ENCODE results near the gene SNX14.
"Not testable (repeated sequence)": the region's sequence is repeated elsewhere in the genome, so short reads cannot be mapped to it uniquely, and the experiment has no call there.

SNX14 gene

DNA sequence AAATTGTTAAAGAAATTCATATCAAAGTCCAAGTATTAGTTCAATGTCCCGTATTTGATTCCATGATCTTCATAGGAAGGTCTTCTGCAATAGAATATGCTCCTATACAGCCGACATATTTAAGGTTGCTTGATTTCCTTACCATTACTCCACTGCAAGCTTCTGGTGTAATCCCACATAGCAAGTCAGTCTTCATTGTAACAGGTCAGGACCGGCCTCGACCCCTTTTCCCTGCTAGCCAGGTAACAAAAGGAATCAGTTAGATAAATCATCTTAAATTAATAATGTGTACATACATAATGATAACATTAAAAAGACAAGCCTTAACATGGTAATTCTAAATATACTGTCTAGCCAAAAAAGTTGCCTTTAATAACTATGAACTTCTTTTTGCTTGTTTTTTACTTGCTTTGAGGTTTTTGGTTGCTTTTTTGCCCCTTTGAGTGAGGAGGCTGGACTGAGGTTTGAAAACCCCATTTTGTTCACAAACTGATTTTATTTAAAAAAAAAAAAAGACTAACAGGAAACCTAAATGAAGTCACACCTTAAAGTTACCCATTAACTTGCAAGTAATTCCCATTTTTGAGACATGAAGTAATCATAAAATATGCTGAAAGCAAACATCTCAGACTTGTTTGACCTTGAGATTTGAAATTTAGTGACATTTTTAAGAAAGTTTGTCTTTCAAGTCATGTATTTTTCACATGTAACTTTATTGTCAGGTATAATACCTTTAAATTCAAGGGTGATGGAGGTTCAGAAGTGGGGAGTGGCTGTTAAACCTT is 19.2 kb upstream of the SNX14 start:
- Histone ChIP-seq H3K9me3 (ENCODE audit: control insufficient read depth, low read length) (no peaks in the 10 kb centered on the region), H3K9ac (ENCODE audit: low read length) (no peak overlapping the region), H3K27me3 (ENCODE audit: control insufficient read depth, insufficient read depth, low read length) (no peaks in the 10 kb centered on the region), H3K36me3 (ENCODE audit: control insufficient read depth, insufficient read depth, low read length) (peaks cover 4% of the 10 kb centered on the region), H3K4me3 (ENCODE audit: low read length) (no peak overlapping the region), H3K4me1 (ENCODE audit: control insufficient read depth, insufficient read depth, low read length) (no peaks in the 10 kb centered on the region)

DNA sequence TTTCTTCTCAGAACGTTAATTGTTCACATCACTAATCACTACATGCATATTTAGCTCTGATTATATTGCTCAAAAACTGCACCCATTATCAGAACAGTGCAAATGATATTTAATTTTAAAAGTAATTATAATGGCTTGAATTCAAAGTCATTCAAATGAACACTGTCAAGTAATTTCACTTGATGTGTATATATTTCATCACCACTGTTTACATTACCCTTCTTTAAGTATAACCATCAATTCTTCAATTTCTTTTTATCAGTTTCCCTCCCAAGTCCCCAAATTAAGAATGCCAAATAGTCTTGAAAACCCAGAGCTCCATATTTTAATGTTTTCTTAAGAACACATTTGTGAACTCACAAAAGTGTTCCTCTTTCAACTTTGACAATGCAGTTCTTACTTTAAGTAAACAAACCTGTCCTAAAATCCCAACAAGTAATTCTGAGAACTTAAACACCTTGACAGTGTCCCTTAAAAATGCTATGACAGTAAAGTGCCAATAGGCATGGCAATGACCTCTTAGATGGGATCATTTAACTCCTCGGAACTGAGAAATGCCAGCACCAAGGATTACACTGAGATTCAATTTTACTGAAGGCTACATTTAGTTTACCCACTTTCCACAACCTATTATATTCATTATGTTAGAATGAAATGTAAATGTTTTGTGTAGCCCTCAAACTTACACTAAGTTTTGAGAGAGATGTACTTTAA is 16.7 kb upstream of the SNX14 start:
- Histone ChIP-seq H3K4me1 (ENCODE audit: control insufficient read depth, insufficient read depth, low read length) (no peaks in the 10 kb centered on the region), H3K9ac (ENCODE audit: low read length) (no peak overlapping the region), H3K9me3 (ENCODE audit: control insufficient read depth, low read length) (no peaks in the 10 kb centered on the region), H3K36me3 (ENCODE audit: control insufficient read depth, insufficient read depth, low read length) (no peaks in the 10 kb centered on the region), H3K4me3 (ENCODE audit: low read length) (no peak overlapping the region), H3K27me3 (ENCODE audit: control insufficient read depth, insufficient read depth, low read length) (no peaks in the 10 kb centered on the region)

DNA sequence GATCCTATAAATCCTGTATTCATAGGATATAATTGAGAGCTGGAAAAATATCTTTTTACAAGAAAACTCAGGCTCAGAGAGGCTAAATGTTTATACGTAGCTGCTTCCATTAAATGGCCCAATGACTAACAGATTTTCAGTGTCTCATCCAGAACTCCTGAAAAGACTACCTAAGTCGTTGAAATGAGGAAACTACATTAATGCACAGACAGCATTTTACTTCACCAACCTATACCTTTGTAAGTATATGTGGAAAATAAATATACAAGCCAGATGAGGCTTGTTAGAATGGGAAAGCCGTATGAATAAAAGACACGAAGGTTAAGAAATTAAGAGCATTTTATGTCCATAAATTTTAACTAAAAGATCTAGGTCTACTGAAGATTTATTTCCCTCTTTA is 8.4 kb upstream of the SNX14 start:
- no peak overlapping the region for H3K4me3 ChIP-seq (ENCODE audit: low read length)
- no peaks in the 10 kb centered on the region for H3K9me3 ChIP-seq (ENCODE audit: control insufficient read depth, low read length)
- no peaks in the 10 kb centered on the region for H3K36me3 ChIP-seq (ENCODE audit: control insufficient read depth, insufficient read depth, low read length)
- no peak overlapping the region for H3K9ac ChIP-seq (ENCODE audit: low read length)
- H3K4me1 ChIP-seq (ENCODE audit: control insufficient read depth, insufficient read depth, low read length), result no peaks in the 10 kb centered on the region
- no peaks in the 10 kb centered on the region for H3K27me3 ChIP-seq (ENCODE audit: control insufficient read depth, insufficient read depth, low read length)

DNA sequence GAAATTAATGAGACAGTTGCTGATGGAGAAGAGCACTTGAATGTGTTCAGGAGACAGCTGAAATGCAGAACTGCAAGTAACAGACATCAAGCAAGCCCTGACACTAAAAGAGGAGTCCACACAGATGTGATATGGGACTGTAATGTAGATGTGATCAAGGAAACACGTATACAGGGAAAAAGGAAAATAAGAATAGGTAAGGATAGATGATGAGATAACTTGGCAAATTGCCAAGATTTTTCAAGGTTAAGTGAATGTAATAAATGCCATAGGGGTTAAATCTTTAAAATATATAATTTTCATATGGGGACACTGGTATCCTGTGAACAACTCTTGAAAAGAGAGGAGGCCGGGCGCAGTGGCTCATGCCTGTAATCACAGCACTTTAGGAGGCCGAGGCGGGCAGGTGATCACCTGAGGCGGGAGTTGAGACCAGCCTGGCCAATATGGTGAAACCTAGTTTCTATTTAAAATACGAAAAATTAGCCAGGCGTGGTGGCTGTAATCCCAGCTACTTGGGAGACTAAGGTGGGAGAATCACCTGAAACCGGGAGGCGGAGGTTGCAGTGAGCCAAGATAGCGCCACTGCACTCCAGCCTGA is 7.2 kb upstream of the SNX14 start:
- Histone ChIP-seq H3K9ac (ENCODE audit: low read length) (no peak overlapping the region), H3K4me3 (ENCODE audit: low read length) (no peak overlapping the region), H3K36me3 (ENCODE audit: control insufficient read depth, insufficient read depth, low read length) (no peaks in the 10 kb centered on the region), H3K4me1 (ENCODE audit: control insufficient read depth, insufficient read depth, low read length) (no peaks in the 10 kb centered on the region), H3K27me3 (ENCODE audit: control insufficient read depth, insufficient read depth, low read length) (no peaks in the 10 kb centered on the region), H3K9me3 (ENCODE audit: control insufficient read depth, low read length) (no peaks in the 10 kb centered on the region)

DNA sequence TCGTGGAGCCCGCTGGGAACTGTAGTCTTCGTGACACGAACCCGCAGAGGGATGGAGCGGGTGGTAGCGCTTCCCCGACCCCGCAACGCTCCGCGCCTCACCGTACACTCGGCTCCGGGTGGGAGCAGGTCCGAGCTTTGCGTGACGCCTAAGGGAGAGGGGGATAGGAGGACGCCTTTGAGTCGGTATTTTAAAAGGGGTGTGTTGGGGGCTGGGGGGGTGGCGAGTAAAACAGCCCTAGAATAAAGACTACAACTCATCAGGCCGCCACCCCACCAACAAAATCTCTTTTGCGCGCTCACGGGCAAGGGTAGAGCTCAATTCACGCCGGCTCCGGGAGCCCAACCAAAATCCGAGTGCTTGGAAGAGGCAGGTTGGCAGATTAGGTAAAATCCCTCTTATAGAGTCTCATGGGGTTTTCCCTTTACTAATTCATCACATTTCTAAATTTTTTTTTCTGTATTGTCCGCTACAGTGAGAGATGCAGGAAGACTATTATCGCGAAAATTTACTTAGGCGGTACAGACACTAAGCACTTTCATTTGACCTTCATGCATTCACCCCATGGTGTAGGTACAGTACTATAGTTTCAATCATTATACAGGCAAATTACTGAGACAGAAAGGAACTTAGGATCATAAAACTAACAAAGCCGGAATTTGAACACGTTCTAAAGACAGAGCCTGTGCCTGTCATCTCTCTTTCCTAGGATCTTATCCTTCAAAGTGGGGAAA is 706 bp upstream of the SNX14 start:
- peaks cover 9% of the 10 kb centered on the region for H3K4me1 ChIP-seq (ENCODE audit: control insufficient read depth, insufficient read depth, low read length)
- H3K4me3 ChIP-seq (ENCODE audit: low read length), result peak overlapping the region; percentile 89
- H3K9ac ChIP-seq (ENCODE audit: low read length), result peak overlapping the region; percentile 96
- H3K9me3 ChIP-seq (ENCODE audit: control insufficient read depth, low read length), result no peaks in the 10 kb centered on the region
- H3K27me3 ChIP-seq (ENCODE audit: control insufficient read depth, insufficient read depth, low read length), result no peaks in the 10 kb centered on the region
- no peaks in the 10 kb centered on the region for H3K36me3 ChIP-seq (ENCODE audit: control insufficient read depth, insufficient read depth, low read length)

DNA sequence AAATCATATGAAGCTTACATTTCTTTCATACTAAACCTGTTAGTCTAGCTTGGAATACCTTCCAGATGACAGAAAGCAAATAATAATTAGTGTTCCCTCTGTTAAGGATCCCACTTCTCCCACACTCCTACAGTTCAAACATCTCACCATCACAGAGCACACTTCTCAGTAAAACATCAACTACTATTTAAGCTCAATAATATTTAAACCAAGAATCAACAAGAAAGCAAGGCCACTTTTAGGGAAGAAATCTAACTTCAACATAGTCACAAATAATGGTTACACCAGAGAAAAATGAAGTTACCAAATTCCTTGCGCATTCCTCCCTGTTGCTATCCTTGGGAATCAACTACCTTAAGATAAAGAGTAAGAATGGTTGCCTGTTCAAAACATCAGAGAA is 1.6 kb downstream of the SNX14 start:
- H3K4me1 ChIP-seq (ENCODE audit: control insufficient read depth, insufficient read depth, low read length), result peaks cover 10% of the 10 kb centered on the region
- H3K36me3 ChIP-seq (ENCODE audit: control insufficient read depth, insufficient read depth, low read length), result no peaks in the 10 kb centered on the region
- peak overlapping the region; percentile 6 for H3K4me3 ChIP-seq (ENCODE audit: low read length)
- H3K9ac ChIP-seq (ENCODE audit: low read length), result no peak overlapping the region
- no peaks in the 10 kb centered on the region for H3K27me3 ChIP-seq (ENCODE audit: control insufficient read depth, insufficient read depth, low read length)
- H3K9me3 ChIP-seq (ENCODE audit: control insufficient read depth, low read length), result no peaks in the 10 kb centered on the region

DNA sequence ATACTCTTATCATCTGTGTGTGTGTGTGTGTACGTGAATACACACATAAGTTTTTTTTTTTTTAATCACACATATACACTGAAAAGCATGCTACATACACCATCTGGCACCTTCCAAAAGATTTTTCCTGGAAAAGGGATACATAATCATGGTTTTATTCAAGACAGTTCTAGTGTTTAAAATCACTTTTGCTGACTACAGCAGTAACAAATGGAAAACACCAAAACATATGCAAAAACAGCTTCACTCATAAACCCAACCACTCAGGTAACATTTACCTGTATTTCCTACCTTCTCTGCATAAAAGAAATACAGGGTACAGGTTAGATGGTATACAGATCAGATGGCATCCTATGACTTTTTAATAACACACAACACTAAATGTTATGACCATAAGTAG is 2.5 kb downstream of the SNX14 start:
- Histone ChIP-seq H3K4me1 (ENCODE audit: control insufficient read depth, insufficient read depth, low read length) (peaks cover 10% of the 10 kb centered on the region), H3K4me3 (ENCODE audit: low read length) (no peak overlapping the region), H3K9ac (ENCODE audit: low read length) (no peak overlapping the region), H3K9me3 (ENCODE audit: control insufficient read depth, low read length) (no peaks in the 10 kb centered on the region), H3K36me3 (ENCODE audit: control insufficient read depth, insufficient read depth, low read length) (no peaks in the 10 kb centered on the region), H3K27me3 (ENCODE audit: control insufficient read depth, insufficient read depth, low read length) (no peaks in the 10 kb centered on the region)

DNA sequence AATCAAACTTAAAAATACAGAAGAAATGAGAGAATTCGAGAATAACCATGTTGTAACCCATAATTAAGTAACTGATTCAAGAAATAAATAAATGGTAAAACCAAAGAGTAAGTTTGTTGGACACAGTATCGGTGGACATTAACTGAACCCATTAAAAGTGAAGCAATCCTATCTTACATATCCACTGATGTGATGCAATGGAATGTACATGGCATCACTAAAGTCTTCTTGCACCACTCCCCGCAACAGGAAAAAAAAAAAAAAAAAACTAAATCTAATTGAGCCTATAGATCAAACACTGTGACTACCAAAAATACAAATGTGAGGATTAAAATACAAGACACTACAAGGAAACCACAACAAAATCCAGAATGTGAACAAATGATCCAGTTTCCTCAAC is 7.9 kb downstream of the SNX14 start:
- Histone ChIP-seq H3K36me3 (ENCODE audit: control insufficient read depth, insufficient read depth, low read length) (no peaks in the 10 kb centered on the region), H3K9ac (ENCODE audit: low read length) (no peak overlapping the region), H3K27me3 (ENCODE audit: control insufficient read depth, insufficient read depth, low read length) (no peaks in the 10 kb centered on the region), H3K4me1 (ENCODE audit: control insufficient read depth, insufficient read depth, low read length) (peaks cover 13% of the 10 kb centered on the region), H3K4me3 (ENCODE audit: low read length) (no peak overlapping the region), H3K9me3 (ENCODE audit: control insufficient read depth, low read length) (no peaks in the 10 kb centered on the region)

DNA sequence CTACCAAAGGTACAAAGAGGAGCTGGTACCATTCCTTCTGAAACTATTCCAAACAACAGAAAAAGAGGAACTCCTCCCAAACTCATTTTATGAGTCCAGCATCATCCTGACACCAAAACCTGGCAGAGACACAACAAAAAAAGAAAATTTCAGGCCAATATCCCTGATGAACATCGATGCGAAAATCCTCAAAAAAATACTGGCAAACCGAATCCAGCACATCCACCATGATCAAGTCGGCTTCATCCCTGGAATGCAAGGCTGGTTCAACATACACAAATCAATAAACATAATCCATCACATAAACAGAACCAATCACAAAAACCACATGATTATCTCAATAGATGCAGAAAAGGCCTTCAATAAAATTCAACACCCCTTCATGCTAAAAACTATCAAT is 10.8 kb downstream of the SNX14 start:
- H3K9me3 ChIP-seq (ENCODE audit: control insufficient read depth, low read length); H3K27me3 ChIP-seq (ENCODE audit: control insufficient read depth, insufficient read depth, low read length); H3K9ac ChIP-seq (ENCODE audit: low read length); H3K4me3 ChIP-seq (ENCODE audit: low read length); H3K36me3 ChIP-seq (ENCODE audit: control insufficient read depth, insufficient read depth, low read length): not testable (repeated sequence)
- peaks cover 35% of the 10 kb centered on the region for H3K4me1 ChIP-seq (ENCODE audit: control insufficient read depth, insufficient read depth, low read length)

DNA sequence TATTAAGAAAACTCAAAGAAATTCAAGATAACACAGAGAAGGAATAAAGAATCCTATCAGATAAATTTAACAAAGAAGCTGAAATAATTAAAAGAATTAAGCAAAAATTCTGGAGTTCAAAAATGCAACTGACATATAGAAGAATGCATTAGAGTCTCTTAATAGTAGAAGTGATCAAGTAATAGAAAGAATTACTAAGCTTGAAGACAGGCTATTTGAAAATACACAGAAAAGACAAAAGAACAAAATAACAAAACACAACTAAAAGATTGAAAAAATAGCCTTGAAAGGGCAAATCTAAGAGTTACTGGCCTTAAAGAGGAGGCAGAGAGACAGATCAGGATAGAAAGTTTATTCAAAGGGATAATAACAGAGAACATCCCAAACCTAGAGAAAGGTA is 12.1 kb downstream of the SNX14 start:
- Histone ChIP-seq H3K36me3 (ENCODE audit: control insufficient read depth, insufficient read depth, low read length) (no peaks in the 10 kb centered on the region), H3K4me1 (ENCODE audit: control insufficient read depth, insufficient read depth, low read length) (peaks cover 38% of the 10 kb centered on the region), H3K4me3 (ENCODE audit: low read length) (no peak overlapping the region), H3K9me3 (ENCODE audit: control insufficient read depth, low read length) (no peaks in the 10 kb centered on the region), H3K9ac (ENCODE audit: low read length) (no peak overlapping the region), H3K27me3 (ENCODE audit: control insufficient read depth, insufficient read depth, low read length) (no peaks in the 10 kb centered on the region)

DNA sequence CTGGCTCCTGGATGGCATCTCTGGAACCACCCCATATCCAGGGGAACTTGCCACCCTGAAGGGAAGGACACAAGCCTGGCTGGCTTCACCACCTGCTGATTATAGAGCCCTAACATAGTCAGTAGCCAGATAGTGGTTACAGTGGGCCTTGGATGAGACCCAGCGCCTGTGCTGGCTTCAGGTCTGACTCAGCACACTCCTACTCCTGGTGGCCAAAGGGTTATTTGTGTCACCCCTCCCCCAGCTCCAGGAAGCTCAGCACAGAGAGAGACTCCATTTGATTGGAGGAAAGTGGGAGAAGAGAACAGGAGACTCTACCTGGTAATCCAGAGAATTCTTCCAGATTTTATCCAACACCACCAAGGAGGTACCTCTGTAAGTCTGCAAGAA is 12.8 kb downstream of the SNX14 start:
- Histone ChIP-seq H3K9me3 (ENCODE audit: control insufficient read depth, low read length) (no peaks in the 10 kb centered on the region), H3K9ac (ENCODE audit: low read length) (peak overlapping the region; percentile 5), H3K4me1 (ENCODE audit: control insufficient read depth, insufficient read depth, low read length) (peaks cover 45% of the 10 kb centered on the region)

More for the DNA sequence above, 12.8 kb downstream of the SNX14 start:
- Histone ChIP-seq H3K27me3 (ENCODE audit: control insufficient read depth, insufficient read depth, low read length) (no peaks in the 10 kb centered on the region), H3K36me3 (ENCODE audit: control insufficient read depth, insufficient read depth, low read length) (no peaks in the 10 kb centered on the region), H3K4me3 (ENCODE audit: low read length) (no peak overlapping the region)
